Bronchial epithelial cell (primary cell): ENCODE data around the gene ADPGK. TPM values are rescaled to one million over a fixed set of nuclear protein-coding genes. Genes with fewer than 3 reads are reported as not detected.

Experiments used
- DNase-seq: peaks from one replicate; pipeline ENCODE4 v3.0.0-alpha.2; 2010; ENCODE audit warnings: low read depth
- FAIRE-seq: peaks from 2 replicates; lab custom pipeline; 2011; peaks lifted over from hg19 to GRCh38; lab: Jason Lieb, UNC
- H3K27me3 ChIP-seq: 2 replicates; pipeline ENCODE4 v1.5.1; 2011; ENCODE audit warnings: low read length; ENCODE audit not compliant: control insufficient read depth, insufficient read depth
- H3K36me3 ChIP-seq: 2 replicates; pipeline ENCODE4 v1.5.1; 2011; ENCODE audit warnings: low read length; ENCODE audit not compliant: control insufficient read depth, insufficient read depth
- H3K4me3 ChIP-seq: 2 replicates; pipeline ENCODE4 v1.5.1; 2011; ENCODE audit warnings: mild to moderate bottlenecking, low read depth, low read length, control low read depth
- CTCF ChIP-seq: IDR thresholded peaks from 2 replicates; pipeline ENCODE4 v1.5.1; 2011; ENCODE audit warnings: mild to moderate bottlenecking, moderate library complexity, low read length, control low read depth, inconsistent platforms; ENCODE audit not compliant: insufficient read depth, severe bottlenecking
- total RNA-seq: library from RNA; depleted of rRNA; stranded (reverse); fragments of >200 nt; gene quantifications from 2 replicates; pipeline ENCODE4 v1.2.1, GENCODE V29; 2014

The ADPGK gene
- total RNA-seq, 1 donor from 2014 or later, result 40.5 TPM

- FAIRE-seq (no peak), DNase-seq (no peak)
- Histone ChIP-seq H3K27me3 (no peaks in the 10 kb centered on the region), H3K36me3 (peaks cover 4% of the 10 kb centered on the region), H3K4me3 (peak overlapping the region; percentile 91)
- no peak for TF ChIP-seq CTCF
Observed at GRCh38 chr15:72782274-72783003, 1.1 kb downstream of the ADPGK start.

- Histone ChIP-seq H3K36me3 (peaks cover 4% of the 10 kb centered on the region), H3K27me3 (no peaks in the 10 kb centered on the region), H3K4me3 (no peak overlapping the region)
- DNase-seq, result no peak
- no peak for TF ChIP-seq CTCF
- no peak for FAIRE-seq
Observed at GRCh38 chr15:72781631-72782030, 1.9 kb downstream of the ADPGK start.

- Histone ChIP-seq H3K4me3 (no peak overlapping the region), H3K27me3 (no peaks in the 10 kb centered on the region), H3K36me3 (peaks cover 10% of the 10 kb centered on the region)
- TF ChIP-seq CTCF, result no peak
- FAIRE-seq (no peak), DNase-seq (no peak)
Observed at GRCh38 chr15:72778796-72779195, 4.8 kb downstream of the ADPGK start.

- no peak for TF ChIP-seq CTCF
- peaks cover 14% of the 10 kb centered on the region for H3K36me3 ChIP-seq
- DNase-seq (no peak), FAIRE-seq (no peak)
- H3K27me3 ChIP-seq, result no peaks in the 10 kb centered on the region
- no peak overlapping the region for H3K4me3 ChIP-seq
Observed at GRCh38 chr15:72774696-72775383, 8.7 kb downstream of the ADPGK start.

- no peak overlapping the region for H3K4me3 ChIP-seq
- TF ChIP-seq CTCF, result no peak
- H3K36me3 ChIP-seq, result peaks cover 16% of the 10 kb centered on the region
- no peaks in the 10 kb centered on the region for H3K27me3 ChIP-seq
- FAIRE-seq (no peak), DNase-seq (no peak)
Observed at GRCh38 chr15:72771329-72771725, 12.2 kb downstream of the ADPGK start.
